ENCODE data around the gene DYNC1I1.

DYNC1I1 gene

DNA sequence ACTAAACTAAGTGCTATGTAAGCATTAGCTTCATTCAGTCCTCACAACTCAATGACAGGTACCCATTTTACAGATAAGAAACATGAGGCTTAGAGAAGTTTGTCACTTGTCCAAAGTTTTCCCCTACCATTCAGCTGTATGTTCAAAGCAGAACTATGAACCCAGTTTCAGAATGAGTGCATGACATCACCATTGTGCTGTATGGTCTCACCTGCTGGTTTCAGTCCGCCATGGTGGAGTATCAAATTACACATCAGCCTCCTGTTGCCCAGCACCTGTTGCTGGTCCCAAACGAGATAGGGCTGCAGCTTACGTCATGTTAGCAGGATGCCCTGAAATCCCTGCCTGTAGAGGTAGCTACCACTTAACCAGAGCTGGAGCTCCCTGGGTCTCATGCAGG, 95.0 kb downstream of the DYNC1I1 start:
- no peak for DNase-seq (ENCODE audit: low read depth)
- TF ChIP-seq, protein P1, sequence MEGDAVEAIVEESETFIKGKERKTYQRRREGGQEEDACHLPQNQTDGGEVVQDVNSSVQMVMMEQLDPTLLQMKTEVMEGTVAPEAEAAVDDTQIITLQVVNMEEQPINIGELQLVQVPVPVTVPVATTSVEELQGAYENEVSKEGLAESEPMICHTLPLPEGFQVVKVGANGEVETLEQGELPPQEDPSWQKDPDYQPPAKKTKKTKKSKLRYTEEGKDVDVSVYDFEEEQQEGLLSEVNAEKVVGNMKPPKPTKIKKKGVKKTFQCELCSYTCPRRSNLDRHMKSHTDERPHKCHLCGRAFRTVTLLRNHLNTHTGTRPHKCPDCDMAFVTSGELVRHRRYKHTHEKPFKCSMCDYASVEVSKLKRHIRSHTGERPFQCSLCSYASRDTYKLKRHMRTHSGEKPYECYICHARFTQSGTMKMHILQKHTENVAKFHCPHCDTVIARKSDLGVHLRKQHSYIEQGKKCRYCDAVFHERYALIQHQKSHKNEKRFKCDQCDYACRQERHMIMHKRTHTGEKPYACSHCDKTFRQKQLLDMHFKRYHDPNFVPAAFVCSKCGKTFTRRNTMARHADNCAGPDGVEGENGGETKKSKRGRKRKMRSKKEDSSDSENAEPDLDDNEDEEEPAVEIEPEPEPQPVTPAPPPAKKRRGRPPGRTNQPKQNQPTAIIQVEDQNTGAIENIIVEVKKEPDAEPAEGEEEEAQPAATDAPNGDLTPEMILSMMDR (IDR thresholded peaks at IDR 0.05; ENCODE audit: low read length, missing control alignments), result no peak
- no peak overlapping the region for H3K4me3 ChIP-seq (replicated peaks; ENCODE audit: low read depth, low read length)

- no peak overlapping the region for H3K4me3 ChIP-seq (replicated peaks; ENCODE audit: low read depth, low read length)
- DNase-seq (ENCODE audit: low read depth), result peak; percentile 64
- TF ChIP-seq, protein P1 (IDR thresholded peaks at IDR 0.05; ENCODE audit: low read length, missing control alignments), result peak; percentile 70
Observed at GRCh38 chr7:95871075-95871848, 98.9 kb downstream of the DYNC1I1 start.

- TF ChIP-seq, protein P1 (IDR thresholded peaks at IDR 0.05; ENCODE audit: low read length, missing control alignments), result no peak
- no peak overlapping the region for H3K4me3 ChIP-seq (replicated peaks; ENCODE audit: low read depth, low read length)
- DNase-seq (ENCODE audit: low read depth), result no peak
Observed at GRCh38 chr7:95871896-95872295, 99.5 kb downstream of the DYNC1I1 start.

DNA sequence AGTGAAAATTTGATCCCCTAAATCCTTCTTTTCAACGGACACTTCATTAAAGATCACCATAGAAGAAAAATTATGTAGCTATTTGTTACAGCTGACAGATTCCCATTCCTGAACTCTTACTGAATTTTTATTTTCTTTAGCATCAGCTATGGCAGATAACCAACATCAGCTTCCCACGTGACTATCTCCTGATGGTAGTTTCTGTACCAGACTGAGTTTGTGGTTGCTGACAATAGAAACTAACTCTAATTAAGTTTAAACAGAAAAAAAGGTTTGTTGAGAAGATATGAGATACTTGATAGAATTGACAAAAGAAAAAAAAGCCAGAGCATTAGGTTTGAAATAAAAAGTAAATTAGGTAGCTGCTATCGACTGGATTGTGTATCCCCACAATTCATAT, 101.8 kb downstream of the DYNC1I1 start:
- no peak overlapping the region for H3K4me3 ChIP-seq (replicated peaks; ENCODE audit: low read depth, low read length)
- DNase-seq (ENCODE audit: low read depth), result no peak
- TF ChIP-seq, protein P1 (IDR thresholded peaks at IDR 0.05; ENCODE audit: low read length, missing control alignments), result no peak

GRCh38 chr7:95874541-95875265, 102.3 kb downstream of the DYNC1I1 start:
- peak; percentile 45 for DNase-seq (ENCODE audit: low read depth)
- TF ChIP-seq, protein P1 (IDR thresholded peaks at IDR 0.05; ENCODE audit: low read length, missing control alignments), result no peak
- H3K4me3 ChIP-seq (replicated peaks; ENCODE audit: low read depth, low read length), result no peak overlapping the region

- DNase-seq (ENCODE audit: low read depth), result no peak
- no peak overlapping the region for H3K4me3 ChIP-seq (replicated peaks; ENCODE audit: low read depth, low read length)
- TF ChIP-seq, protein P1 (IDR thresholded peaks at IDR 0.05; ENCODE audit: low read length, missing control alignments), result no peak
Observed at GRCh38 chr7:95875519-95875918, 103.2 kb downstream of the DYNC1I1 start.
